ENCODE data around the gene ZNF282. TPM values are rescaled to one million over a fixed set of nuclear protein-coding genes. Genes with fewer than 3 reads are reported as not detected.

ZNF282 gene
- total RNA-seq, 1 experiment from 2014 or later = 31.4 TPM

DNA sequence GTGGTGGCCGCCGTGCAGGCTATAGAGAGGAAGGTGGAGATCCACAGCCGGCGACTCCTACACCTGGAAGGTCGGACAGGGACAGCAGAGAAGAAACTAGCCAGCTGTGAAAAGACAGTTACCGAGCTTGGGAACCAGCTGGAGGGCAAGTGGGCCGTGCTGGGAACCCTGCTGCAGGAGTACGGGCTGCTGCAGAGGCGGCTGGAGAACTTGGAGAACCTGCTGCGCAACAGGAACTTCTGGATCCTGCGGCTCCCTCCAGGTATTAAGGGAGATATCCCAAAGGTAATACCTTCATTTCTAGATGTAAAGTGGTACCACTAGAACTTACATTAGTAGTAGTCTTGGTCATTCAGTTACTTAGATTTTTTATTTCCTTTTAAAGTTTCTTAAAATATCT lies 41.3 kb upstream of the ZNF282 start:
- DNase-seq (no peak), ATAC-seq (no peak)
- no TSS peak for BruUV-seq (replicated peaks)
- Histone ChIP-seq H3K9me3 (ENCODE audit: low read length) (no peaks in the 10 kb centered on the region), H3K27me3 (ENCODE audit: low read length) (no peaks in the 10 kb centered on the region), H3K9ac (ENCODE audit: low read length) (no peak overlapping the region), H3K27ac (ENCODE audit: low read length) (no peak overlapping the region), H3K9me2 (replicated peaks; ENCODE audit: low read length) (no peaks in the 10 kb centered on the region), H3K36me3 (ENCODE audit: low read depth, low read length) (peaks cover 9% of the 10 kb centered on the region), H3F3A (ENCODE audit: low read length, unreplicated experiment) (no peaks in the 10 kb centered on the region), H2AFZ (ENCODE audit: low read length) (no peak overlapping the region), H3K4me3 (ENCODE audit: low read length) (no peak overlapping the region), H3K4me1 (ENCODE audit: insufficient read depth, low read length) (no peaks in the 10 kb centered on the region), H3K4me2 (ENCODE audit: low read length) (no peak overlapping the region), H4K20me1 (ENCODE audit: low read length) (no peaks in the 10 kb centered on the region), H3K79me2 (ENCODE audit: low read length) (peaks cover 47% of the 10 kb centered on the region)
- TF ChIP-seq EZH2 (IDR thresholded peaks at IDR 0.05; ENCODE audit: low read length, unreplicated experiment) (no peak), EZH2phosphoT487 (IDR thresholded peaks at IDR 0.05; ENCODE audit: borderline replicate concordance, low read length) (no peak)
- TF ChIP-seq, protein P1, sequence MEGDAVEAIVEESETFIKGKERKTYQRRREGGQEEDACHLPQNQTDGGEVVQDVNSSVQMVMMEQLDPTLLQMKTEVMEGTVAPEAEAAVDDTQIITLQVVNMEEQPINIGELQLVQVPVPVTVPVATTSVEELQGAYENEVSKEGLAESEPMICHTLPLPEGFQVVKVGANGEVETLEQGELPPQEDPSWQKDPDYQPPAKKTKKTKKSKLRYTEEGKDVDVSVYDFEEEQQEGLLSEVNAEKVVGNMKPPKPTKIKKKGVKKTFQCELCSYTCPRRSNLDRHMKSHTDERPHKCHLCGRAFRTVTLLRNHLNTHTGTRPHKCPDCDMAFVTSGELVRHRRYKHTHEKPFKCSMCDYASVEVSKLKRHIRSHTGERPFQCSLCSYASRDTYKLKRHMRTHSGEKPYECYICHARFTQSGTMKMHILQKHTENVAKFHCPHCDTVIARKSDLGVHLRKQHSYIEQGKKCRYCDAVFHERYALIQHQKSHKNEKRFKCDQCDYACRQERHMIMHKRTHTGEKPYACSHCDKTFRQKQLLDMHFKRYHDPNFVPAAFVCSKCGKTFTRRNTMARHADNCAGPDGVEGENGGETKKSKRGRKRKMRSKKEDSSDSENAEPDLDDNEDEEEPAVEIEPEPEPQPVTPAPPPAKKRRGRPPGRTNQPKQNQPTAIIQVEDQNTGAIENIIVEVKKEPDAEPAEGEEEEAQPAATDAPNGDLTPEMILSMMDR (conservative IDR thresholded peaks at IDR 0.05; ENCODE audit: low read depth, low read length) = no peak
- POLR2A ChIA-PET (ENCODE audit: unreplicated experiment) = no interaction called here
- CTCF ChIA-PET = no interaction called here
- intact Hi-C loops (cut with micrococcal nuclease) = no loop called here

DNA sequence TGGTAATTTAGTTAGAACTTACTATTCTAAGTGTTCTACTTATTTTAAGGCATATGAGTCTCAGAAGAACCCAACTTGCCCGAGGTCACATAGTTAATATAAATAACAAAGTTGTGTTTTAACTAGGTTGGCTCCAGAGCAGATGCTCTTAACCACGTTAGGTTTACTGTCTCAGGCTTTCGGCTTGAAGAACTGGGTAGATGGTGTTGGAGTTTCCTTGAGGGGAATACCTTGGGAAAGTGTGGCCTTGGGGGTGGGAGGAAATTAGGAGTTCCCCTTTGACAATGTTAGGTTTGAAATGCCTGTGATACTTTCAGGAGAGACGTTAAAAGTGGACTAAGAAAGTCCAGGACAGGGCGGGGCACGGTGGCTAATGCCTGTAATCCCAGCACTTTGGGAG lies 38.4 kb upstream of the ZNF282 start:
- DNase-seq (no peak), ATAC-seq (no peak)
- Histone ChIP-seq H3K4me2 (ENCODE audit: low read length) (no peak overlapping the region), H2AFZ (ENCODE audit: low read length) (no peak overlapping the region), H3K36me3 (ENCODE audit: low read depth, low read length) (peaks cover 15% of the 10 kb centered on the region), H3K4me3 (ENCODE audit: low read length) (no peak overlapping the region), H3K9me3 (ENCODE audit: low read length) (no peaks in the 10 kb centered on the region), H3K9me2 (replicated peaks; ENCODE audit: low read length) (no peaks in the 10 kb centered on the region), H3F3A (ENCODE audit: low read length, unreplicated experiment) (no peaks in the 10 kb centered on the region), H3K4me1 (ENCODE audit: insufficient read depth, low read length) (no peaks in the 10 kb centered on the region; the same call in none of the 2 replicates), H3K79me2 (ENCODE audit: low read length) (peaks cover 18% of the 10 kb centered on the region), H4K20me1 (ENCODE audit: low read length) (no peaks in the 10 kb centered on the region), H3K27me3 (ENCODE audit: low read length) (no peaks in the 10 kb centered on the region), H3K9ac (ENCODE audit: low read length) (no peak overlapping the region), H3K27ac (ENCODE audit: low read length) (no peak overlapping the region)
- POLR2A ChIA-PET (ENCODE audit: unreplicated experiment) = no interaction called here
- CTCF ChIA-PET = no interaction called here
- intact Hi-C loops (cut with micrococcal nuclease) = no loop called here
- TF ChIP-seq, protein P1 (conservative IDR thresholded peaks at IDR 0.05; ENCODE audit: low read depth, low read length) = no peak
- TF ChIP-seq EZH2phosphoT487 (IDR thresholded peaks at IDR 0.05; ENCODE audit: borderline replicate concordance, low read length) = no peak
- TF ChIP-seq EZH2 (IDR thresholded peaks at IDR 0.05; ENCODE audit: low read length, unreplicated experiment) = no peak
- no TSS peak for BruUV-seq (replicated peaks)

DNA sequence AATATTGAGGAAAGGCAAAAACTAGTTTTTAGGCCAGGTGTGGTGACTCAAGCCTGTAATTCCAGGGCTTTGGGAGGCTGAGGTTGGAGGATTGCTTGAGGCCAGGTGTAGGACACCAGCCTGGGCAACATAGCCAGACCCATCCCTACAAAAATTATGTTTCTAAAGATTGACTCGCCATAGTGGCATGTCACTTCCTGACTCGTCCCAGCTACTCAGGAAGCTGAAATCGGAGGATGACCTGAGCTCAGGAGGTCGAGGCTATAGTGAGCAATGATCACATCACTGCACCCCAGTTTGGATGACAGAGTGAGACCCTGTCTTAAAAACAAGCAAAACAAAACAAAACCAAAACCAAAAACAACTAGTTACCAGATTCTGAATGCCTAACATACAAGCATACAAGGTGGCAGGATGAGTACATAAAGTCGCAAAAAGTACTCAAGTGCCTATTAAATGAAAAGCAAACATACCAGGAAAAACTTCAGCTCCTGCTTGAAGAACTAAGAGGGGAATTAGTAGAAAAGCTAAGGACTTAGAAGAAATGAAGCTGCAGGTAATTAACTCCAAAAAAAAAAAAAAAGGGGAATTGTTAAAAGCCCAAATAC lies 34.0 kb upstream of the ZNF282 start:
- Histone ChIP-seq H3K27ac (ENCODE audit: low read length) (no peak overlapping the region), H3K4me1 (ENCODE audit: insufficient read depth, low read length) (no peaks in the 10 kb centered on the region; the same call in none of the 2 replicates), H3K79me2 (ENCODE audit: low read length) (0 out of 2 replicates have a peak, but pooled peaks cover 3% of the 10 kb centered on the region), H3K9me3 (ENCODE audit: low read length) (no peaks in the 10 kb centered on the region), H4K20me1 (ENCODE audit: low read length) (no peaks in the 10 kb centered on the region), H2AFZ (ENCODE audit: low read length) (no peak overlapping the region), H3K9me2 (replicated peaks; ENCODE audit: low read length) (no peaks in the 10 kb centered on the region), H3F3A (ENCODE audit: low read length, unreplicated experiment) (no peaks in the 10 kb centered on the region), H3K4me2 (ENCODE audit: low read length) (peak overlapping the region; percentile 29; the same call in 1 of the 2 replicates), H3K4me3 (ENCODE audit: low read length) (no peak overlapping the region), H3K9ac (ENCODE audit: low read length) (no peak overlapping the region), H3K36me3 (ENCODE audit: low read depth, low read length) (peaks cover 9% of the 10 kb centered on the region), H3K27me3 (ENCODE audit: low read length) (no peaks in the 10 kb centered on the region)
- peak; percentile 33 for DNase-seq
- BruUV-seq (replicated peaks) = no TSS peak
- intact Hi-C loops (cut with micrococcal nuclease) = no loop called here
- ATAC-seq = peak; percentile 76
- CTCF ChIA-PET = no interaction called here
- TF ChIP-seq EZH2 (IDR thresholded peaks at IDR 0.05; ENCODE audit: low read length, unreplicated experiment) (no peak), EZH2phosphoT487 (IDR thresholded peaks at IDR 0.05; ENCODE audit: borderline replicate concordance, low read length) (no peak)
- TF ChIP-seq, protein P1 (conservative IDR thresholded peaks at IDR 0.05; ENCODE audit: low read depth, low read length) = no peak
- POLR2A ChIA-PET (ENCODE audit: unreplicated experiment) = interaction anchor here (0.5 kb wide), 2 partner anchors 14 to 29 kb away, joined by 3 to 4 read pairs; no protein-coding TSS in a partner anchor
